HL-60/S4 (cell line): Measurements from ENCODE around the gene RFX4.
"Not testable (repeated sequence)": the region's sequence is repeated elsewhere in the genome, so short reads cannot be mapped to it uniquely, and the experiment has no call there.

Experiments used
- in situ Hi-C: fragments of 300-500 bp; cut with MboI; formaldehyde crosslinking; loops from 2 replicates; pipeline ENCODE4 v1.14.3; 2022; ENCODE audit warnings: low sequenced_read_pairs

RFX4 gene

DNA sequence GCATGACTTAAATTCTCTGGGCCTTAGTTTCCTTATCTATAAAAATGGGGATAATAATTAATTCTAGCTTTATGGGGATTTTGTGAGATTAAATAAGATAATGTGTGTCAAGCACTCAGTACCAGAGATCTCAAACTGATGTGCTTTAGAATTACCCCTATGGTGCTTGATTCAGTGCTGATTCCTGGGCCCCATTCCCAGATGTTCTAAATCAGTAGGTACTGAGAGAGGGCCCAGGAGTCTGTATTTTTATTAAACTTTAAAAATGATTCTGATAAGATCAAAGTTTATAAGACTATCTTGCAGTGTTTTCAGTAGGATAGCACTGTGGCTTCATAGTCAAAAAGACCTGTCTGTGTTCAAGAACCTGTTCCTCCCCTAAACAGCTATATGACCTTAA is 102.6 kb downstream of the RFX4 start:
- in situ Hi-C loops = no loop called here

DNA sequence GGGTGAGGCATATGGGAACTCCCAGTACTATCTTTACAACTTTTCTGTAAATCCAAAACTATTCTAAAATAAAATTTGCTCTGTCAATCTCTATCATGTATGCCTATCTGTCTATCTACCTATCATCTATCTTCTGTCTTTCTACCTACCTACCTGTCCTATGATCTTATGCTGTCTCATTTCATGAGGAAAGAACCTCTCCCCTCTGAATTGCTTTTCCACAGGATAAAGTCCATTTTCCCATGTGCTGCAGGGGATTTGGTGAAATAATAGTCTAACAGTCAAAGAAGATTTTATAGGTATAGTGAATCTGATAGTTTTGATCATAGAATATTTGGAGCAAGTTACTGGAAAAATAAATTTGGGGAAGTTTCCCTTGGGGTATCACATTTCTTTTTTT is 104.9 kb downstream of the RFX4 start:
- in situ Hi-C loops = no loop called here

DNA sequence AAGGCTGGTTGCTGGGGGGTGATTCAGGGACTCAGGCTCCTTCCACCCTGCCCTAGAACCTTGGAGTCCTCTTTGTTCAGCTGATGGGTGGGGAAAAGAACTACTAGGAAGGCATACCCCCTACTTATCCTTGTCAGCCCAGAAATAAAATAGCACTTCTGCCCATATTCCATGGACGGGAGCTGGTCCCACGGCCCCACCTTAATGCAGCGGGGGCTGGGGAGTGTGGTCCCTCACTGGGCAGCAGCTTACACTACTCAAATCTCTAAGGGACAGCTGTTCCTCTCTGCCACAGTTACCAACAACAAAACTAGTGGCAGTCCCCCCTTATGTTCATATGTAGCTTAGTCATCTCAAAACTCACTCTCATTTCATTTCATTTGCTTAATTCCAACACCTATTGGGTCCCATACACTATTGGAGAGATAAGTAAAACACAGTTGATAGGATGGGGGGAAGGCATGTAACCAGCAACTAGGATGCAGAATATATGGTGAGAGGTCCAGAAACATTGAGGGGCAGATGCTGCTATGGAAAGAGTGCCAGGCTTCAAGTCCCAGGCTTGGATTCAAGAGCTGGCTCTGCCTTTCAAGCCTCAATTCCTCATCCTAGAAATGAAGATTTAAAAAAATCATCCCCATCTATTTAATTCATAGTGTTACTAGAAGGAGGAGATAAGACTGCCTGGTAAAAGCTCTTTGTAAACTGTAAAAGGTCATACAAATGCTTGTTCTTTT is 107.9 kb downstream of the RFX4 start:
- in situ Hi-C loops = no loop called here

DNA sequence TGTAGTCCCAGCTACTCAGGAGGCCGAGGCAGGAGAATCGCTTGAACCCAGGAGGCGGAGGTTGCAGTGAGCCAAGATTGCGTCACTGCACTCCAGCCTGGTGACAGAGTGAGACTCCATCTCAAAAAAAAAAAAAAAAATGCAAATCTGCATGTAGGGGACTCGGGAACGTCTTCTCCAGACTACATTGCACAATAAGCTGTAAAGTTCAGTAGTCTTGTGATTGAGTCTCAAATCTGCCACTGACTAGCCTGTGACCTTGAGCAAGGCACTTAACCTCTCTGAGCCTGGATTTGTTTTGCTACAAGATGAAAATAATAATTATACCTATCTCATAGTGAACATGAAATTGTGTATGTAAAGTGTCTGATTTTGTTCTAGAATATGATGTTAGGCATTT is 109.2 kb downstream of the RFX4 start:
- in situ Hi-C loops = not testable (repeated sequence)

DNA sequence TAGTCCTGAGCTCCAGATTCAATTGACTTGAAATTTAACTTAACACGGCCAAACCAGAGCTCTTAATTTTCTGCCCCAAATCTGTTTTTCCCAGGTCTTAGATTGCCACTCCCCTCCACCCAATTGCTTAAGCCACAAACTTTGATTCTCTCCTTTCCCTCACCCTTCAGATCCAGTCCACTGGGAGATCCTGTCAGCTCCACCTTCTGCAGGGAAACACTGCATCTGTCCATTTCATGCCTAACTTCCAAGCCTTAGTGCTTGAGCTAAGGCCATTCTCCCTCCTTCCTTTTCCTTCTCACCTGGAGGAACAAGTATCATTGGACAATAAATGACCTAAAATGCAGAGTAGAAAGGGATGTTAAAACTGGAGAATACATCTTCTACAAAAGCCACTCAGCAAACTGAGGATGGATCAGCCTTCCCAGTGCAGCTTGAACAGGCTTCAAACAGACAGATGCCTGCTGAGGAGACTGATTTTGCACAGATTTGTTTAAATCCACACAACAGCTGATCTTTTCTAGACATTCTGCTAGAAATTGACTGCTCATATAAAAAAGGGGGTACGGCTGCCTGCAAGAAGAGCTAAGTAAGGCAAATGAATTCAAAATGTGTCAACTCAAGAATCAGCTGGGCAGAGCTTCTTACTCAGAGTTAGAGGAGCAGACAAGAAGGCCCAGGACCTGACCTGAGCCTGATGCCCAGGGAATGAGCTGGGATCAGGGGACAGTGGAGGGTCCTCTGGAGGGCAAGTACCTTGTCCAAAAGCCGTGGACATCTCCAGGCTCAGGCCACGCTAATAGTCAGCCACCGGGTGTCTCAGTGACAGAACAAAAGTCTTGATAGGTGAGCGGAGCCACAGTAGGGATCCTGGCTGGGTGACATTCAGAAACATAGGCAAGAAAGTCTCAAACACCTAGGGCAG is 110.4 kb downstream of the RFX4 start:
- in situ Hi-C loops = no loop called here

DNA sequence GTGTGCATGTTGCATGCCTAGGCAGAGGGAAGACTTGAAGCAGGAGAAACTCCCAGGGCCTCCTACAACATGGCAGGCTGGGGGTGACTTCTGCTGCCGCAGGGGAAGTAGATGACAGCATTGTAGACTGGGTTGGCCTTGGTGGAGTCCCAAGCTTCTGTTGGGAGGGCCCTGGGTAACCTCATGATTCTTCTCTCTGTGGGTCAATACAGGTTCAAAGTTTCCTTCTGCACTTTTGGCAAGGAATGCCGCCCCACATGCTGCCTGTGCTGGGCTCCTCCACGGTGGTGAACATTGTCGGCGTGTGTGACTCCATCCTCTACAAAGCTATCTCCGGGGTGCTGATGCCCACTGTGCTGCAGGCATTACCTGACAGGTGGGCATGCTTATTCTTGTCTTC is 113.3 kb downstream of the RFX4 start:
- in situ Hi-C loops = no loop called here

DNA sequence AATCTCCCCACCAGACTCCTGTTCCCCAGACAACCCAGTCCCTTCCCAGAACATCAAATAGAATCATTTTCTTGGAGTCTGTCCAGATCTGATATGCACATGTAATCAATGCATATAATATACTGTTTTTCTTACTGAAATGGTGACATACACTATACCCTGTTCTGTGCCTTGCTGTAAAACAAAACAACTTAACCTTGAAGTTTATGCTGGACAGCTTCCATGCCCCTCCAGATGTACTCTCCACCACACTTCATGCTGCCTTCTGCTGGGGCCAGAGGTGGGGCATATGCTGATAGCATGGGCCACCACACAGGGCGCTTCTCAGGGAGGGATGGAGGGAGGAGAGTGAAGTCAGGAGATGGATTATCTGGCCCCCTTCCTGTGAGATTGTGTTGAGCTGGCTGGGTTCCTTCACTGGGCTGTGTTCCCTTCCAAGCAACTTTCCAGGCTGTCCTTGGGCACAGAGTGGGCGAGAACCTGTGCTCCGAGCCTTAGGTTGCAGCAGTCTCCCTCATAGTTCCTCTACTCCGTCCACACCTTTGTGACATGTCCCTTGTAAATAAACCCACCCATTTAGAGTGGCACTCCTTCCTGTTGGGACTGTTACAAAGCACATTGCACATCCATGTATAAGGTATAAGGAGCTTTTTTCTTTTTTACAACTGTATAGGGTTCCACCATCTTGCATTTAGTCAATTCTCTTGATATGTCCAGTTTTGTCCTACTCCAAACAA is 114.0 kb downstream of the RFX4 start:
- in situ Hi-C loops = no loop called here

DNA sequence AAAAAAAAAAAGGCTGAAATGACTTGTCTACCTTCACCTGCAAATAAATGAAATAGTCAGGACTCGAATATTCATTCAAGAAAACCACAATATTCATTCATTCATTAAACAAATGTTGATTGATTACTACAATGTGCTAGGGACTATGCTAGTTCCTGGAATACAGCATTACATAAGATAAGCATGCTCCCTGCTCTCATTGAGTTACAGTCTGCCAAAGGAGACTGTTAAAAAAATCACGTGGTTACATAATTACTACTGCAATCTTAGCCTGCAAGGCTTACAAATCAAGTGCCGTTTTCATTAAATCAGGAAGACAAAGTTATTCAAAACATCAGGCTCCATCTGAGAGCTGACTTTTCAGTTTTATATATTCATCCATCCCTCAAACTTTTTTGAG is 121.3 kb downstream of the RFX4 start:
- in situ Hi-C loops = no loop called here

DNA sequence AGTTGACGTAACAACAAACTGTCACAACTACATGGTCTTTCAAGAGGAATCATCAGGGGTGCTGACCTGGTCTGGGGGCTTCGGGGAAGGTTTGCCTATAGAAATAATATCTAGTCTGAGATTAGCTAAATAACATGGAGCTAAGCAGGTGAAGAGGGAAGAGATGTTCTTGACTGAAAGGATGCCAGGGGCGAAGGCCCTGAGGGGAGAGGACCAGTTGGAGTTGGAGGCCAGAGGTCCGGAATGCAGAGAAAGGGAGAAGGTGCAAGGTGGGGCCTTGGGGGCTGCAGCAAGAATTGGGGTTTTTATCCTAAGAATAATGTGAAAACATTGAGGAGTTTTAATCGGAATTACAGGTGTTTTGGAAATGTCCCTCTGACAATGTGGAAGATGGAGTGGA is 123.2 kb downstream of the RFX4 start:
- in situ Hi-C loops = no loop called here

DNA sequence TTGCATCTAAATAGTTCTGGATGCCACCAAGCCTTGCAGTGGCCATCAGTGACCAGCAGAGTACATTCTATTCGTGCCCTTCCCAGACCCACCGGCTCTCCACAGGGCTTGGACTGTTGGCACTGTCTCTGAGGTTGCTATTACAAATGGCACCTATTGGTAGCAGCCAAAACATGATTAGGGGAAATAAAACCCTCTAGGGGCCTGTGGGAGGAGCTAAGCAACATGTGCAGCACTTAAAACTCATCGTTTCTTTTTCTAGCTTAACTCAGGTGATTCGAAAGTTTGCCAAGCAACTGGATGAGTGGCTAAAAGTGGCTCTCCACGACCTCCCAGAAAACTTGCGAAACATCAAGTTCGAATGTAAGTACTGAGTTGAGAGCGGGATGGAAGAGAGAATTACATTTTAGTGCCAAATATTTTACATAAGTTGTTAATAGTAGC is 126.3 kb downstream of the RFX4 start:
- in situ Hi-C loops = no loop called here

DNA sequence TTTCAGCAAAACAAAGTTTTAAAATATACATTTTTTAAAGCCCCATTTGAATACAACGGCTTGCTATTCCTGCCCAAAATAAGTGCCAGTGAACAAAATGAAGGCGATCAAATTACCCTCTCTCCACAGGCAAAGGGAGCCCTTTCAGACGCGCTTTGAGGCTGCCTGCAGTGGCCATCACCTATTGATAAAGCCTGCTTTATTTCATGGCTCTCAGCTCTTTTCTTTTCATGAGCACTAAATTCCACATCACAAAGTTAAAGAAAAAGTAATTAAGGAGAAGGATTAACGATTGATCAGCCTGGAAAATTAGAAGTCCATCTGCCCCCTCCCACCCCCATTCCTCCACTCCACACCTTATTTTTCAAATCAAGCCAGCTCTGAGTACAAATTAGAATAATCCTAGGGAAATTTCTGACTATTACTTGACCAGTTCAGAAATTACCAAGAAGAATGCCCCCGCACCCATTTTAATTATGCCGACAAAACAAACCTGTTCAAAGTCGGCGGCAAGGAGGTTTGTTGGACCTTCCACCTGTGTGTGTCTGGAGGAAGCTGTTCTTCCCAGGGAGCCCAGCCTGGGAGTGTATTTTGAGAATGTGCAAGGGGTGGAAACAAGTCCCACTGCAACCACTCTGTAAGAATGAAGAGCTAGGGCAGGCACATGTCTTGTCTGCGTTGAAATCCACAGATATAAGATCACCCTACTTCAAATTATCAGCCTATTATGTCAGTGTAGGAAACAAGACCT is 127.5 kb downstream of the RFX4 start:
- in situ Hi-C loops = no loop called here

DNA sequence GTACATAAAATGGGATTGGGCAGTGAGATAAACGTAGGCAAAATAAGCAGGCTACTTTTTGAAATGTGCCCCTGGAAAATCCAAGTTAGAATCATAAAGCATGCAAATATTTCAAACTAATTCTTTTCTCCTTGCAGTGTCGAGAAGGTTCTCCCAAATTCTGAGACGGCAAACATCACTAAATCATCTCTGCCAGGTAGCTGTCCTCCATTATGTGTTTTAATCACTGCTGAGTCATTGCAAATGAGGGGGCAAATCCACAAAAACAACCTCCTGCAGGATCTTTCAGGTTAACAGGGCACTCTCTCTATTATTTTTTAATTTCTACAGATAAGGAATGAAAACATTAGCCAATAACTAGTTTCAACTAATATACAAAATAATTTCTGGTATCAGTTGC is 128.5 kb downstream of the RFX4 start:
- in situ Hi-C loops = no loop called here

DNA sequence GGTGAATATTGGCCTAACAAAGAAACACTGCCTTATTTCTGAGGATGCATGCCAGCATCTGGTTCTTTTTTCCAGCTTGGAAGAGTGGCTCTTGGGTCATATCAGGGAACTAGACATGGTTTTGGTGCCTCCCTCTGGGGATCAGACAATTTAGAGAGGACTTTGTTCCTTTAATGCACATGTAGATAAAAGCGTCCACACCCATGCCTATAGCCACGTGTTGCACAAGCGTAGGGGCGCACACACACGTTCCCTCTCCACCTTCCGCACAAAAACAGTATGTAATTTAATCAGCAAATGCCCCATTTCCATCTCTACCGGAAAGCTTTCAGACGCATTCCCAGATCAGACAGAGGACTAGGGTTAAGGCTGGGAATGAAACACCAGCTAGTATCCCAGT is 130.0 kb downstream of the RFX4 start:
- in situ Hi-C loops = no loop called here

DNA sequence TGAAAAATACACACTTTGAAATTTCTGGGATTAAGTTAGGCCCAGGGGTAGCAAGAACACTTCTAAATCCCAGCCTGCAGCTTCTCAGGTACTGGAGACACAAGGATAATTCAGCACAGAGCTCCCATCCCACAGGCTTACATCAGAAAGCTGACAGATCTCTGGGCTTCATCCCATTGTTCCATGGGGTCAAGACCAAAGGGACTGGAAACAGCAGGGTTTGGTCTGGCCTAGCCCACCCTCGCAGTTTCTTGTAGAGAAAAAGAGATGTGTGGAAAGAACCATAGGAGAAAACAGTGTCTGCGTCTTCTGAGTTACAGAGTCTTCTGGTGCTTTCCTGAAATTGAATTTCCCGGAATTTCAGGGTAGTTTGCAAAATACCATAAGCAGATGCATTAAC is 132.1 kb downstream of the RFX4 start:
- in situ Hi-C loops = no loop called here

DNA sequence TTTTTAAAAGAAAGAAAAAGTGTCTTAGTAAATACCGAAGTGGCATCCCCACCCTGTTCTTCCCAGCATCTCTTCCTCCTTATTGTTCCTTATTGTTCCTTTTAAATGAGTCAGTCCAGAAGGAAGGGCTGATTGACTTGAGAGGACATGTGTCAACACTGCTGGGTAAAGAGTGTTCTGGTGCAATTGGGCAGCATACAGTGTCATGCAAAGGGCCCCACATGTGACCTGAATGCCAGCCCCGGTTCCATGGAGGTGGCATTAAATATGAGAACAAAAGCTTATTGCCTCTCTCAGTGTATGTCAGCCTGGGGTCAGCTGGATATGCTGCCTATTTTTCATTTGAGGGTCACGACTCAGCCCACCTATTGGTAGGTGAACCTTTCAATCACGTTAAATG is 132.8 kb downstream of the RFX4 start:
- in situ Hi-C loops = no loop called here

DNA sequence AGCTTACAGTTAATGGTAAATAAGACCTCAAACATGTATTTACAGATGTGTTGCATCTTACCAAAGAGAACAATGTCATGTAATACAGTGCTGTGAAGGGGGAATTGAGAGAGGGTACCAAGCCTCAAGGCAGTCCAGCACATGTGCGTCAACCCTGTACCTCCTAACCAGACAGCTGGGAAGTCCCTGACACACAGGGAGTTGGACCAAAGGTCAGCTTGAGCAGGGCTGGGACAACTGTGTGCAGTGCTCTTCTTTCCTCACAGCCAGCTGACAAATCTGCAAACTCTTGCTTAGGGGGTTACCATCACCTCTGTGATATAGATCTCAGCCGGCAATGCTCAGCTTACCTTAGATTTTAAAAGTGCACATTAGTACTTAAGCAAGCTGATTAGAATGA is 134.9 kb downstream of the RFX4 start:
- in situ Hi-C loops = no loop called here

DNA sequence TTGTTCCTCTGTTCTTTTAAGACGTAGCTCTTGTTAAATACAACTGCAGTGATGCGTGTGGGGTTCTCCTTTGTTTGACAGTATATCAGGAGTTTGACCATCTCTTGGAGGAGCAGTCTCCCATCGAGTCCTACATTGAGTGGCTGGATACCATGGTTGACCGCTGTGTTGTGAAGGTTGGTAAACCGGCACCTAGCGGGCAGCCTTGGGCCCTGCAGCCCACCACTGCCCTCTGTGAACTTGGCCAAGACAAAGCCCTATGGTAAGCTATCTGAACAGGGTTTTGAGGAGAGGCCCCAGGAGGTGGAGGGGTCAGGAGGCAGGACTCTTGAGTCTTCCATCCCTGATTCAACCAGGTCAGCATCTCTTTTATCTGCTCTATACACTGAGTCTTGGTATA is 137.1 kb downstream of the RFX4 start:
- in situ Hi-C loops = no loop called here

DNA sequence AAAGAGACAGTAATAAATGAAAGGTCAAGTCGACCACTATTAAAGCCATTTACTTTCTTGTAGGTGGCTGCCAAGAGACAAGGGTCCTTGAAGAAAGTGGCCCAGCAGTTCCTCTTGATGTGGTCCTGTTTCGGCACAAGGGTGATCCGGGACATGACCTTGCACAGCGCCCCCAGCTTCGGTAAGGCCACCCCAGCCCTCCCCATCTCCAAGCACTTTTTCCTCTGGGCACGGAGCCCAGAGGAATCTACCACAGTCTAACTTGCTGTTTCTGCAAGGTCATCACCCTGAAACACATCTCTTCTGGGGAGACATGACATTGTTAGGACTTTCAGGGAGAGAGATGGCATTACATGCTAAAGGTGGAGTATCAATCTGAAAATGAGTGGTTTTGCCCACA is 137.9 kb downstream of the RFX4 start:
- in situ Hi-C loops = no loop called here

DNA sequence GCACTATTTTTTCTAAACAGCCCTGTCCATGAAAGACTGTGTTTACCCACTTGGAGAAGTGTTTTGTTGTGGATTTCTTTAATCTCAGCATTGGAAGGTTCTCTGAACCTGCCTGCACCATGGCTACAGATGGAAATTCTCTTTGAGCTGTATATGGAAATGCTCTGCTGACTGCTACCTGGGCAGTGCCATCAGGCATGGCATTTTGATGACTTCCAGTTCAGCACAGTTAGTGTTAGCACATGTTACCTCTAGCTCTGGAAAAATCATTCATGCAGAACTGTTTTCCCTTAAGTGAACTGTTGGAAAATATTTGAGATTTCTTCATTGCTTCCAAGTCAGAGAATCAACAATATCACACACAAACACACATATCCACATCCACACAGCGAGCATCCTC is 139.1 kb downstream of the RFX4 start:
- in situ Hi-C loops = no loop called here

DNA sequence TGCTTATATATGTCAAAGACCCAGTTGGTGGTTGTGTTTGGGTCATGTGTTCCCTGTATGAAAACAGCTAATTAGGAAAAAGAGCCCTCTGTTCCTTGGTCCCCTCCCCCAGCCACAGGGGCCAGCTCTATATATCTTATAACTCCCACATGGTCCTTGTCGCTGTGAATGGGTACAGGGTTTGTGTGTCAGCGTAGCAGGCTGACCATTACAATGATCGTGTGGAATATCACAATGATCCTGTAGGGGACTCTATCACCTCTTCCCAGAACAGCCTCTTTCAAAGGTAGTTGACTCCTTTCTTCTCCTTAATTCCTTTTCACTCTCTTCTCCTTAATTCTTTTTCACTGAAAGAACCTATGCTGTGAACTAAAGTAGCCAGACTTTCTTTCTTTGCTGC is 140.0 kb downstream of the RFX4 start:
- in situ Hi-C loops = no loop called here

DNA sequence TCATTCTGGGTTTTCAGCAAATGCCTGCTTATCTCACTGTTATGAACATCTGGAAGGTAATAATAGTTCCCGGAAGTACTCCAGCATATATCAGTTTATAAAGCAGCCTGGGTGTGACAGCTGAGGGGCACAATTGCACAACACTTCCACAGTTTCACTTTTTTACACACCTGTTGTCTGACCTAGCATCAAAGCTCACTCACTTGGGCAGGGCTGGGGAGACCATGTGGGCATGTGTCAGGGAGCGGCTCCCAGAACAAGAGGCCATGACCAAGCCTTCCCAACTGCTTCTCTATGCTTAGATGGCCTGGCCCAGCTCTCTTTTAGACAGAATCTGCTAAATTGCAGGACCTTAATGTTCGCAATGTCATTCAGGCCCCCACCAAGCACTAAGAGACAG is 140.6 kb downstream of the RFX4 start:
- in situ Hi-C loops = no loop called here
